Upper lobe of left lung (tissue), 6 donors: ENCODE measurements around the gene PDE4B. TPM values are rescaled to one million over a fixed set of nuclear protein-coding genes. Genes with fewer than 3 reads are reported as not detected.

ENCODE experiments used
- ATAC-seq, 2 donors: fragments of 200-7000 bp; cut with Tn5 transposase; one replicate each; pipeline ENCODE4 v1.9.1; 2022; ENCODE audit warnings: mild to moderate bottlenecking in 2 of 2, moderate library complexity in 2 of 2; ENCODE audit not compliant: low FRiP score in 2 of 2
- DNase-seq, 2 donors: peaks; one replicate each; pipeline ENCODE4 v3.0.0-alpha.2; 2019 to 2020
- H3K27ac ChIP-seq, 4 donors: fragments of 200-600 bp; sonication (generic); one replicate each; pipeline ENCODE4 v1.5.1; 2016 to 2019
- H3K27me3 ChIP-seq, 4 donors: fragments of 200-600 bp; sonication (generic); one replicate each; pipeline ENCODE4 v1.5.1; 2017 to 2019
- H3K36me3 ChIP-seq, 4 donors: fragments of 200-600 bp; sonication (generic); one replicate each; pipeline ENCODE4 v1.5.1; 2016 to 2019
- H3K4me1 ChIP-seq, 4 donors: fragments of 200-600 bp; sonication (generic); one replicate each; pipeline ENCODE4 v1.5.1; 2018 to 2019
- H3K4me3 ChIP-seq, 4 donors: fragments of 200-600 bp; sonication (generic); one replicate each; pipeline ENCODE4 v1.5.1; 2017 to 2019; ENCODE audit warnings: mild to moderate bottlenecking in 2 of 4, moderate library complexity in 1 of 4
- H3K9me3 ChIP-seq, 4 donors: fragments of 200-600 bp; sonication (generic); one replicate each; pipeline ENCODE4 v1.5.1; 2018 to 2019
- EP300 ChIP-seq, 4 donors: sonication (generic); formaldehyde crosslinking; IDR thresholded peaks; one replicate each; pipeline ENCODE4 v1.5.1; 2017; ENCODE audit warnings: antibody characterized with exemption in 4 of 4, control low read depth in 2 of 4
- POLR2A ChIP-seq, 4 donors: fragments of 450-650 bp; IDR thresholded peaks; one replicate each; pipeline ENCODE4 v1.5.1; 2016 to 2017; ENCODE audit warnings: antibody characterized with exemption in 4 of 4, mild to moderate bottlenecking in 2 of 4
- POLR2AphosphoS5 ChIP-seq, 2 donors: sonication (generic); formaldehyde crosslinking; IDR thresholded peaks; one replicate each; pipeline ENCODE4 v1.5.1; 2017; ENCODE audit warnings: antibody characterized with exemption in 2 of 2
- WGBS, 2 donors: methylation state at CpG; one replicate each; pipeline ENCODE4 v1.1.5; 2017 to 2018; 5-methylcytosine and 5-hydroxymethylcytosine counted together
- total RNA-seq, 6 donors: library from RNA; depleted of rRNA in 4 of 6; stranded (reverse); fragments of >200 nt in 4 of 6; gene quantifications; one replicate each; pipeline versions ENCODE4 v1.1.0 to v1.2.1, GENCODE V29; 2016 to 2021
- TF ChIP-seq, protein P1 (sequence below), 6 experiments: fragments of 450-650 bp in 4 of 6; fragments of 200-600 bp in 2 of 6; sonication (generic) in 2 of 6; IDR thresholded peaks; one replicate each; pipeline ENCODE4 v1.5.1; 2016 to 2019; ENCODE audit warnings: antibody characterized with exemption in 6 of 6
- donor health status: DM: no; HTN: no; CAD: no; lungs with moderate emphysema.
- donor health status: DM: no; HTN: yes; CAD: no; lungs with severe emphysema.

PDE4B gene
- total RNA-seq, 6 donors from 2014 or later = 8.1 to 61.6 (median 15.9) TPM

DNA sequence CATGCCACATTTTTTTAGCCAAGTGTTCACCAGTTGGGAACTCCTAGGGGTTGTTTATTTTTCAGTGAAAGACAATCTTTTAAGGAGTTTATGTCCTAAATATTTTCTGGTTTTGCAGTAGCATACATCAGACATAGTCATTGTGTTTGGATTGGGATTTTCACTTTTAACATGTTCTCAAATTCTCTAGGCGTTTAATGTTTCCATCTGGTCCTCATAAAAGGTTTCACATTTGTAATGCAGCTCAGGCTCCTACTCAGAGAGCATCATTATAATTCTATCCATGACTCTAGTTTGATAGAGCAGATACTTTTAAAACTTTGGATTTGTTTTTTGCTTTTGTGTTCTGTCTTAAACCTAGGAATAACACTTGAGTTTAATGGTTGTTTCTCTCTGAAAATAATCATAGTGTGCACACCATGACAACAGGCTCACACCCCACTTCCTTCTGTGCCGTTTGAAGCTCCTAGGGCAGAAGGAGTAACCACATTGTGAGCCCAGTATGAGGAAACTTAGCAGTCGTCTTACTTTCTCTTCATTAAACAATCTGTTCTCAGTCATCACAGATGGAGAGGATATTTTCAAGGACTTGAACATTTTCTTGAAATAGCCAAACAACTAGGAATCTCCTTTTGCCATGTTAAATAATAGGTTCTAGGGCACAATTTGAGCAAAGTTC is 219.6 kb downstream of the PDE4B start:
- no peak overlapping the region for H3K4me3 ChIP-seq
- no peaks in the 10 kb centered on the region for H3K27me3 ChIP-seq
- no peaks in the 10 kb centered on the region for H3K4me1 ChIP-seq
- ATAC-seq (no peak), DNase-seq (no peak)
- TF ChIP-seq EP300 (IDR thresholded peaks at IDR 0.05) (no peak), POLR2AphosphoS5 (IDR thresholded peaks at IDR 0.05) (no peak), POLR2A (IDR thresholded peaks at IDR 0.05) (no peak)
- TF ChIP-seq, protein P1, sequence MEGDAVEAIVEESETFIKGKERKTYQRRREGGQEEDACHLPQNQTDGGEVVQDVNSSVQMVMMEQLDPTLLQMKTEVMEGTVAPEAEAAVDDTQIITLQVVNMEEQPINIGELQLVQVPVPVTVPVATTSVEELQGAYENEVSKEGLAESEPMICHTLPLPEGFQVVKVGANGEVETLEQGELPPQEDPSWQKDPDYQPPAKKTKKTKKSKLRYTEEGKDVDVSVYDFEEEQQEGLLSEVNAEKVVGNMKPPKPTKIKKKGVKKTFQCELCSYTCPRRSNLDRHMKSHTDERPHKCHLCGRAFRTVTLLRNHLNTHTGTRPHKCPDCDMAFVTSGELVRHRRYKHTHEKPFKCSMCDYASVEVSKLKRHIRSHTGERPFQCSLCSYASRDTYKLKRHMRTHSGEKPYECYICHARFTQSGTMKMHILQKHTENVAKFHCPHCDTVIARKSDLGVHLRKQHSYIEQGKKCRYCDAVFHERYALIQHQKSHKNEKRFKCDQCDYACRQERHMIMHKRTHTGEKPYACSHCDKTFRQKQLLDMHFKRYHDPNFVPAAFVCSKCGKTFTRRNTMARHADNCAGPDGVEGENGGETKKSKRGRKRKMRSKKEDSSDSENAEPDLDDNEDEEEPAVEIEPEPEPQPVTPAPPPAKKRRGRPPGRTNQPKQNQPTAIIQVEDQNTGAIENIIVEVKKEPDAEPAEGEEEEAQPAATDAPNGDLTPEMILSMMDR (IDR thresholded peaks at IDR 0.05) = no peak
- H3K27ac ChIP-seq = no peak overlapping the region
- WGBS, 2 donors = 34 to 40% methylated on average over 3 of the region's 3 CpGs
- no peaks in the 10 kb centered on the region for H3K9me3 ChIP-seq
- H3K36me3 ChIP-seq = no peaks in the 10 kb centered on the region

DNA sequence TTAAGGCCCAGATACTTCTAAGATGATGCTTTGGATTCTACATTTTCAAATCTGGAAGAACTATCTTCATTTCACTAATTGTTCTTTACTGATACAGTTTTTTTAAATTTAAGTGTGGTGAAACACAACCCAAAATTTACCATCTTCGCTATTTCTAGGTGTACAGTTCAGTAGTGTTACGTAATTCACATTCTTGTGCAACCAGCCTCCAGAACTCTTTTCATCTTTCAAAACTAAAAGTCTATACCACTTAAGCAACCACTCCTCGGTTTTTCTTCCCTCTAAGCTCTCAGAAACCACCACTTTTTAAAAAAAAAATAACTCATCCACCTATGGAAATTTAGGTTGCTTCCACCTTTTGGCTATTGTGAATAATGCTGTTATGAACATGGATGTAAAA is 220.7 kb downstream of the PDE4B start:
- no peaks in the 10 kb centered on the region for H3K27me3 ChIP-seq
- no peak overlapping the region for H3K4me3 ChIP-seq
- TF ChIP-seq, protein P1 (IDR thresholded peaks at IDR 0.05) = no peak
- TF ChIP-seq EP300 (IDR thresholded peaks at IDR 0.05) (no peak), POLR2A (IDR thresholded peaks at IDR 0.05) (no peak), POLR2AphosphoS5 (IDR thresholded peaks at IDR 0.05) (no peak)
- no peaks in the 10 kb centered on the region for H3K9me3 ChIP-seq
- H3K4me1 ChIP-seq = no peaks in the 10 kb centered on the region
- no peaks in the 10 kb centered on the region for H3K36me3 ChIP-seq
- ATAC-seq (no peak), DNase-seq (no peak)
- no peak overlapping the region for H3K27ac ChIP-seq
- 39 to 59% methylated on average over 3 of the region's 3 CpGs for WGBS, 2 donors

DNA sequence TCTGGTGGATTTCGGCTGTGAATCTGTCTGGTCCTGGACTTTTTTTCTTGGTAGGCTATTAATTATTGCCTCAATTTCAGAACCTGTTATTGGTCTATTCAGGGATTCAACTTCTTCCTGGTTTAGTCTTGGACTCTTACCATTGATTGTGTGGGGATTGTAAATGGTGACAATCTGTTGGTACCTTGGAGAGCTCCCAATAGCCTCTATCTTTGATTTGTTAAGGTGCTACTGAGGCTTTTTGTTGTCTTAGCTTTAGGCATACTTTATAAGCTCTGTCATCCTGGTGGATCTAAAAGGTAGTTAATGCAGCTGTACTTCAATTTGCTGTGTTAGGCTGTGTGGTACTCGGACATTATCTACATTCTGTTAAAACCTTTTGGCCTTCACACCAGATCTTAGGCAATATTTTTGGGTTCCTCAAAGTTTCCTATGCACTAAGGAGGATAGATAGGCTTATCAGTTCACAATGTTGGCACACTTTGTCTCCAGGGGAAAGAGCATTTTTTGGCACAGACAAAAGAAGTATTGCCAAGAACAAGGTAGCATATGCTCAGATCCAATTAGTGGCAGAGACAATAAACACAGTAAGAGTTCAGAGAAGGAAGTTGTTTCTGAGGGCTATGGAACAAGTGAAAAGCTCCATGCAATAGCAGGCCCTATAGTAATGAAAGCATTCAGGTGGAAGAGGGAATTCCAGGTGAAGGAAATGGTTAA is 230.4 kb downstream of the PDE4B start:
- H3K4me1 ChIP-seq = no peaks in the 10 kb centered on the region
- no peak for TF ChIP-seq POLR2A (IDR thresholded peaks at IDR 0.05)
- TF ChIP-seq EP300 (IDR thresholded peaks at IDR 0.05) = no peak
- TF ChIP-seq POLR2AphosphoS5 (IDR thresholded peaks at IDR 0.05) = no peak
- H3K4me3 ChIP-seq = no peak overlapping the region
- no peaks in the 10 kb centered on the region for H3K36me3 ChIP-seq
- DNase-seq = no peak
- no peaks in the 10 kb centered on the region for H3K27me3 ChIP-seq
- WGBS, 2 donors = 82 to 86% methylated on average over 2 of the region's 2 CpGs
- H3K9me3 ChIP-seq = no peaks in the 10 kb centered on the region
- ATAC-seq = no peak
- H3K27ac ChIP-seq = no peak overlapping the region

DNA sequence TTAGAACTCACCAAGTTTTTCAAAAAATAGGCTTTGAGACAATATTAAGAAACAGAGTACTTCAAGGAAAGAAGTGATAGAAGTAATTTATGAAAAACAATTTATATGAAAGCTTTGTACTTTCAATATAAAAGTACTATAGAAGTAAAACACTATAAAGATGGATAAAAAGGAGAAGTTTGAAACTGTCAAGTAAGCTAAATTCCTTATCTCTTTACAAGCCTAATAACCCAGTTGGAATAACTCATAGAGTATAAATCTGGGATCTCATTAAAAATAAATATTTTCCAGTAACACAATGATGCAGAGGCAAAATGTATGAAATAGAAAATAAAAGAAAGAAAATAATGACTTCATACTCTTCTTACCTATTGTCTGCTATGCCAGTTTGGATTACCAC is 232.5 kb downstream of the PDE4B start:
- Histone ChIP-seq H3K9me3 (peaks cover 0 to 4% (median 2%) of the 10 kb centered on the region in 4 donors), H3K27ac (no peak overlapping the region), H3K4me1 (no peaks in the 10 kb centered on the region), H3K36me3 (no peaks in the 10 kb centered on the region), H3K4me3 (no peak overlapping the region), H3K27me3 (no peaks in the 10 kb centered on the region)
- TF ChIP-seq EP300 (IDR thresholded peaks at IDR 0.05) = no peak
- no peak for TF ChIP-seq POLR2A (IDR thresholded peaks at IDR 0.05)
- TF ChIP-seq POLR2AphosphoS5 (IDR thresholded peaks at IDR 0.05) = no peak
- TF ChIP-seq, protein P1 (IDR thresholded peaks at IDR 0.05) = no peak
- DNase-seq = no peak
- no peak for ATAC-seq

GRCh38 chr1:66028035-66028434 is 235.3 kb downstream of the PDE4B start:
- DNase-seq (no peak), ATAC-seq (no peak)
- H3K4me3 ChIP-seq = no peak overlapping the region
- 96% methylated on average over 3 of the region's 3 CpGs for WGBS, 2 donors
- H3K4me1 ChIP-seq = no peaks in the 10 kb centered on the region
- peaks cover 0 to 10% (median 2%) of the 10 kb centered on the region in 4 donors for H3K9me3 ChIP-seq
- no peaks in the 10 kb centered on the region for H3K36me3 ChIP-seq
- no peak overlapping the region for H3K27ac ChIP-seq
- H3K27me3 ChIP-seq = no peaks in the 10 kb centered on the region
- TF ChIP-seq EP300 (IDR thresholded peaks at IDR 0.05) (no peak), POLR2A (IDR thresholded peaks at IDR 0.05) (no peak), POLR2AphosphoS5 (IDR thresholded peaks at IDR 0.05) (no peak)
- TF ChIP-seq, protein P1 (IDR thresholded peaks at IDR 0.05) = no peak
